ENCODE data around the gene PDE7B.
"Not testable (repeated sequence)": the region's sequence is repeated elsewhere in the genome, so short reads cannot be mapped to it uniquely, and the experiment has no call there.

PDE7B gene

GRCh38 chr6:136123468-136123867 is 272.0 kb downstream of the PDE7B start:
- no peak for DNase-seq

GRCh38 chr6:136125585-136125984 is 274.1 kb downstream of the PDE7B start:
- DNase-seq, result no peak

- DNase-seq, result no peak
These were observed 276.4 kb downstream of the PDE7B start for GRCh38 chr6:136127873-136128272.

- DNase-seq, result no peak
These were observed 277.9 kb downstream of the PDE7B start for GRCh38 chr6:136129365-136129764.

GRCh38 chr6:136134268-136134667 is 282.8 kb downstream of the PDE7B start:
- DNase-seq, result no peak

GRCh38 chr6:136134751-136135150 is 283.2 kb downstream of the PDE7B start:
- DNase-seq, result no peak

GRCh38 chr6:136136274-136136673 is 284.8 kb downstream of the PDE7B start:
- DNase-seq, result no peak

- DNase-seq, result no peak
These were observed 285.6 kb downstream of the PDE7B start for GRCh38 chr6:136137008-136137692.

- no peak for DNase-seq
These were observed 286.4 kb downstream of the PDE7B start for GRCh38 chr6:136137739-136138402.

- not testable (repeated sequence) for DNase-seq
These were observed 287.6 kb downstream of the PDE7B start for GRCh38 chr6:136139111-136139510.

- no peak for DNase-seq
These were observed 292.9 kb downstream of the PDE7B start for GRCh38 chr6:136144251-136145023.

- no peak for DNase-seq
These were observed 294.6 kb downstream of the PDE7B start for GRCh38 chr6:136146130-136146529.

GRCh38 chr6:136147342-136147741 is 295.8 kb downstream of the PDE7B start:
- no peak for DNase-seq

- no peak for DNase-seq
These were observed 296.6 kb downstream of the PDE7B start for GRCh38 chr6:136148051-136148450.

GRCh38 chr6:136148523-136148922 is 297.0 kb downstream of the PDE7B start:
- DNase-seq, result no peak

- no peak for DNase-seq
These were observed 297.8 kb downstream of the PDE7B start for GRCh38 chr6:136149311-136149710.

GRCh38 chr6:136150961-136151360 is 299.5 kb downstream of the PDE7B start:
- DNase-seq, result no peak

- no peak for DNase-seq
These were observed 302.3 kb downstream of the PDE7B start for GRCh38 chr6:136153707-136154375.

- no peak for DNase-seq
These were observed 303.7 kb downstream of the PDE7B start for GRCh38 chr6:136155191-136155590.

GRCh38 chr6:136157743-136158142 is 306.2 kb downstream of the PDE7B start:
- DNase-seq, result no peak

- no peak for DNase-seq
These were observed 306.9 kb downstream of the PDE7B start for GRCh38 chr6:136158387-136158821.

GRCh38 chr6:136158971-136159370 is 307.5 kb downstream of the PDE7B start:
- no peak for DNase-seq

- DNase-seq, result no peak
These were observed 308.7 kb downstream of the PDE7B start for GRCh38 chr6:136160250-136160649.

All from CD4-positive, alpha-beta T cell treated with Interleukin-4 for 1 hour (primary cell).